Measurements from ENCODE around the gene LMBR1.
A peak's percentile ranks its signal among the peaks of the same experiment; 100 is the strongest.

The LMBR1 gene

DNA sequence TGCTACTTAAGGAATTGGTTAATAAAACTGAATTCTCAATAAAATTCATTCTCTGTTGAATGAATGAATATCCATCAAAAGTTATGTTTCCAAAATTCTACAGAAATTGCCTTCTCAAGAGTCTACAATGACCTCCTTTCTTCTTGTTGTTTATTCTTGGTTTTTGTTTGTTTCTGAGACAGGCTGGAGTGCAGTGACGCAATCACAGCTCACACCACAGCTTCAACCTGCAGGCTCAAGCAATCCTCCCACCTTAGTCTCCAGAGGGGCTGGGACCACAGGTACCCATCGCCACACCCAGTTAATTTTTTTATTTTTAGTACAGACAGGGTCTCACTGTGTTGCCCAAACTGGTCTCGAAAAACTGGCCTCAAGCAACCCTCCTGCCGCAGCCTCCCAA, 97.6 kb downstream of the LMBR1 start:
- DNase-seq (ENCODE audit: low read depth in 3 of 3), result no peak

DNA sequence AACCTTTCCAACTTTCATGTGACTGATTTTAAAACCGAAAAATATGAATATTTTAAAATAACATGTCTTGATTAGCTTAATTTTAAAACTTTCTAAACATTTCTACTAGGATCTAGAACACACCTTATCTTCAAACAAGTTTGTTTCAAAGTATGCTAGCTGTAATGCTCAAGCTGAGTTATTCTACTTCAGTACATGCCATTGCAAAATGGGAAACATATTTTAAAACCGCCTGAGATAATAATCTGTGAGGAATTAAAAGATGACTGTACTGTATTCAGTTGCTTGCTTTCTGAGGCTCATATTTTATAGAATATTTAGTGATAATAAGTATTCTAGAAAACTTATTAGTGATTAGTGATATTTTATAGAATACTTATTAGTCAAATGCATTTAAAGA, 99.6 kb downstream of the LMBR1 start:
- no peak for DNase-seq (ENCODE audit: low read depth in 3 of 3)

DNA sequence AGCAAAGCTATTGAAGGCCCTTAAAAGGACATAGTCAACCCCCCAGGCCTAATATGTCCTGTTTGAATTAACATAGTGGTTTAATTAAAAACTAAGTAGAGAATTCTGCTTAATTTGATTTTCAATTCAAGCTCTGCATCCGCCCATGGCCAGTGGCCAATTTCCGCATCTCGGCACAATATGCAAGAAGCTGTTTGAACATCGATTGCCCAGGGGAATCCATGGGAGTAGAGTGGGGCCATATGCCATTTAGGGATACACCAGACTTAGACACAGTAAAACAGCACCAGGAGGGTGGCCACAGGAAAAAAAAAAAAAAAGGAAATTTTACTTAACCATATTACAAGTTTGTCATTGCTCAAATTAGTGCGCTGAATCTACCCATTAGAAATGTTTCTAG, 100.4 kb downstream of the LMBR1 start:
- DNase-seq (ENCODE audit: low read depth in 3 of 3), result no peak

DNA sequence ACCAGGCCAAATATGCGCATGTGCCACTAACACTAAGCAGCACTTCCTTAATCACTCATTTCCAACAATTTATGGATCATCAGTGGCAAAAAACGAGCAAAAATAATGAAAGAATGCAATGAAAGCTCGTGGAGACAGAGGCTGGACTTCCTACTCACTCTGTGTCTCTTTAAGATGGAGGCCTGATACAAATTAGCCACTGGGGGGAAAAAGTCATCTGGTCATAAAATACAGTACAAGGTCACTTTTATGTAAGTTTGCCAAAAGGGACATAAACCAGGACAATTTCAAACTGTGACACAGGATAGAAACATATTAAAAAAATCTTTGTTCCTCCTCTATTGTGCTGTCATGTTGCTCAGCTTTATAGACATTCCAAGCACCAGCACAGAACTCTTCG, 101.7 kb downstream of the LMBR1 start:
- DNase-seq (ENCODE audit: low read depth in 3 of 3), result no peak

DNA sequence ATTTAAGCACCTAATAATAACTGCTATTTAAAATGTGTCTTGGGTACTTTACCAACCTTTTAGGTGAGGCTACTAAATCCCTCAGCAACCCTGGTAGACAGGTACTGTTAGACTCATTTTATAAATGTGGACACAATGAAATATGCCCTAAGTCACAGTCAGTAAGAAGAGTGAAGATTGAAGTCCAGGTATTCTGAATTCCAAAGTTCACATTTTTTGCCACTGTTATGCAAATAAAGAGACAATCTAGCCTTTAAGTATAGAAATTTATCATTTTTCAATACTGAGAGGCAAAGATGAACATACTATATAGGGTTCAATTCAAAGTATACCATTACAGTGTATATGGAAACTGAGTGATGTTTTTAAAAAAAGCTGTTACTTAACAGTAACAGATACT, 102.7 kb downstream of the LMBR1 start:
- no peak for DNase-seq (ENCODE audit: low read depth in 3 of 3)

DNA sequence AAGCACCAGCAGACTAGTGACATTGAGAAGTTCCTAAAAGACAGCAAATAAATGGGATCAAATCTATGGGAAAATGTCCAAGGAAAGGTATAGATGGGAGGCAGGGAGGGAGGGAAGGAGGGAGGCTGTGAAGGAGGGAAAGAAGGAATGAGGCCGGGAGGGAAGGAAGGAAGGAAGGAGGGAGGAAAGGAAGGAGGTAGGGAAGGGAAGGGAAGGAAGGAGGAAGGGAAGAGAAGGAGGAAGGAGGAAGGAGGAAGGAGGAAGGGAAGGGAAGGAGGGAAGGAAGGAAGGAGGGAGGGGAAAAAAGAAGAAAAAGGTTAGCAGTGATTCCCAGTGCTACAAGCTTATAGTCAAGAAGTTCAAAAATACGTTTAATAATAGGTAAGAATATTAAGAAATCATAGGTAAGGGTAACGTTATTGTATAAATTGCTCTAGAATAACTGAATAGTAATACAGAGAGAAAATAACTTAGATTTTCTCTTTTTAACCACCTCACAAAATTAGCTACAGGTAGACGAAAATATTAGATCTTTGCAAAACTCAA, 106.9 kb downstream of the LMBR1 start:
- DNase-seq (ENCODE audit: low read depth in 3 of 3), result no peak

DNA sequence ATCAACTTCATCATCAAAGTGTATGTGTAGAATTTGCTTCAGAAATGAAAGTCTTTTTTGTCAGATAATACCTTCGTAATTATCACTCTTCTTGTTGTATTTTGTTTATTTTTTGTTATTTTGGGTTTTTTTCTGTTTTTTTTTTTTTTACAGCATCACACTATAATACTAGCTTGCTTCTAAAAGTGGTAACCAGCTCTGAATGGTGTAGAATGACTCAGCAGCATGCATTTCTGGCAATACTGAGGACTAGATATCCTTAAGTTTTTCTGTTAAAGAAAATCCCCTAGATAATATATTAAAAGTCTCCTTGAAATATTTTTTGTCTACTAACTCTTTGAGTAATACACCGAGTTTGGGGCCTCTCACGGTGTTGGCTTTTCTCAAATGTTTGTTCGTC, 109.1 kb downstream of the LMBR1 start:
- DNase-seq (ENCODE audit: low read depth in 3 of 3), result no peak

DNA sequence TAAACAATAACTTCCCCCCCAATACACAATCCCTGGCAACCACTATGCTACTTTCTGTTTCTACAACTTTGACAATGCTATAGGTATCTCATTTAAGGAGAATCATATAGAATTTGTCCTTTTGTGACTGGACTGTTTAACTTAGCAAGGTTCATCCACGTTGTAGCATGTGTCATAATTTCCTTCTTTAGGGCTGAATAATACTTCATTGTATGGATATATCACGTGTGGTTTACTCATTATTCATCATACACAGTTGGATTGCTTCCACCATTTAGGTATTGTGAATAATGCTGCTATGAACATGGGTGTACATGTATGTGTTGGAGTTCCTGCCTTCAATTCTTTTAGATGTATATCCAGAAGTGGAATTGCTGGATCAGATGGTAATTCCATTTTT, 111.0 kb downstream of the LMBR1 start:
- DNase-seq (ENCODE audit: low read depth in 3 of 3), result no peak

DNA sequence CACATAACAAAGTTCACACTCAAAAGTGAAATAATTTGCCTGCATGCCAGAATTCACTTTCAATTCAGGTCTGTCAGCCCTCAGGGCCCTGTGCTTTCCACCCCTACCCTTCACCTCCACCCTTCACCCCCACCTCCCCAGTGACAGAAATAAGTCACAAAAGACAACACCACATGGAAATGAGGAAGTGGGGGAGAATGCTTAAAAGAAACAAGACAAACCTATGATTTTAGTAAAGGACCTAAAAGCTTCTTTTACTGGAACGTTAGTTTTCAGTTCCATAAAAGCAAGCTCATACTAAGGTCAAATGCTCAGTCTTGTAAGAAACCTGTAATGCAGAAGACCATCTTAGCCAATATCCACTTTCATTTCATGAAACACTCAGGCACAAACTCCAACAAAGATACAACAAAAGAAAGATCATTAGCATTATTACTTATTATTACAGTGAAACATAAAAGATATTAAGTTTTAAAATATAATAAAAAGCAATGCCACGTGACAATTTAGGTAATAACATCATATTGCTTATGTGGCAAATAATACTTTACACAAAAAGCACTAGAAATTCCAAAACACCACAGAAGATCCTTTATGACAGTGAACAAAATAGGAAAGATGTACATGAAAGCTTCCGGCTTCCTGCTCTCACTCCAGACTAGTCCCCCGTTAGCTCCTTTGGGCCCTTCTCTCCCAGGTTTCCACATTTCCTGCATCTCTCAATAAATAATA, 112.1 kb downstream of the LMBR1 start:
- DNase-seq (ENCODE audit: low read depth in 3 of 3), result peak in 1 of 3 donors; percentile 11

DNA sequence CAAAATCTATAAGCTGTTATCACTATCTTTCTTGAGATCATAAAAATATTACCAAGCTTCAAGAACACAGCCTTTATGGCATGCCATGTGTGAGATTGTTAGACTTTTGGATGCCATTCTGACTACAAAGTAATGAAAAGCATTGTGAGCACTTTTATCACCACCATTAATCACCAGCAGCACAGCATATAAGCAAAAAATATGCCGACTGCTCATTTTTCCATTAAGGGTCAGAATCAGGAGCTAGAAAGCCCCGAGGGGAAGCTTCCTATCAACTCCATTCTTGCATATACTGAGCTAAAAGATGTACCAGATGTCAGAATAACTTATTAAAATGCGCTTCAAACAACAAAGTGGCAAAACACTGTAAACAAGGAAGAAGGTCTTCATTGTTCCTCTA, 114.3 kb downstream of the LMBR1 start:
- DNase-seq (ENCODE audit: low read depth in 3 of 3), result no peak

DNA sequence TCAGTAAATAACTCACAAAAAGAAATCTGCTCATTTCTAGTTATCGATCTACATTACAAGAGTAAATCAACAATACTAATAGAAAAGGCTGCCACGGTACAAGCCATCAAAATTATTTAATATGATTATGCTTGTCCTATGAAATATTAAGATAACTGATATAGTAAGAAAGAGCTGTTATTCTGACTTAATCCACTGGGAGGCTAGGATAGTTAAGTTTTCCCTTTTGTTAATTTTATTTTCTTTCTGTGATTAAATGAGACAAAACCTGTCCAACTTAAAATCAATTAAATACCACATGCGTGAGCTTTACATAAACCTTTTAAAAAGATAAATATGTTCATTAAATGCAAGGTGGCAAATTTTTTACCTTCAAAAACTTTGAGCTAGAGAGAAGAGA, 114.8 kb downstream of the LMBR1 start:
- no peak for DNase-seq (ENCODE audit: low read depth in 3 of 3)

DNA sequence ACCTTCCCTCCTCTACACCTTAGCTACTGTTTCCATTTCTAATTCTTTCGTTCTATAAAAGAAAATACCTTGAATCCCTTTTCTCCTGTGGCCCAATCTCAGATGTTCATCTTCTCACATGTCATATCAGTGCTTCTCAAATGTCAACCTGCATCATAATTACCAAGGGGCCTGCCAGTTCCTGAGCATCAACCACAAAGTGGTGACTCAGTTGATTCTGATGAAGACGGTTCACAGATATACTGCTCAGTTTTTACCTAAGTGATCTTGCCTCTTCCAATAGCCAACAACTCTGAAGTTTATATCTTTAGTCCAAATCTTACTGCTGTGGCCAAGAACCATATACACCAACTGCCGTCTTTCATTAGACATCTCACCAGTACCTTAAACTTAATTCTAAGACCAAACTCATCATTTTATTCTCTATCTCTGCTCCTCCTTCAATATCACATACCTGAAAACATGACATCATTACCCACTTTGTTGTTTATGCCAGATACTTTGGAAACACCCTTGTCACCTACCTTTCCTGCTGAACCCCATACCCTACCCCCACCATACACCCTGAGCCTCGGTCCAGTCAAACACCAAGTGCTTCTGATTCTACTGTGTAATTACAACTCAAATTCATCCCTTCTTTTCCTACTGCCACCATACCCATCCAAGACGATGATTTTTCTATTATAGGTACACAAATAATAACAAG, 115.5 kb downstream of the LMBR1 start:
- peak; percentile 14 to 34 (median 26) for DNase-seq (ENCODE audit: low read depth in 3 of 3)

DNA sequence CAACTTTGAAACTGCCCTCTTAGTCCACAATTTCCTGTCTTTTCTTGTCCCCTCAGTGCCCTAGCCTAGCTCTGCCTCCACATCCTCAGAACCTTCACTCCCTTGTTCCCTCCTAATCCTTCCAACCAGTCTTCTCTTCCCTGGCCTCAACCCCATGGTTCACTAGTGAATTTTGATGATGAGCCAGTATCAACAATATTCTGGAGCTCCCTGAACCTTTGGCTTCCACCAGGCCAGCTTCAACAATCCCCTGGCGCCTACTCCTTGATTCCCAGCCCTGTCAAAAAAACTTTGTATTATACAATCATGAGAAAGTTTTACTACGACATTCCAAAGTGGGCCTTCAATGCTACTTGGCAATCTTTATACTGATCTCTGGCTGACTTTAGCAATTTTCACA, 116.5 kb downstream of the LMBR1 start:
- DNase-seq (ENCODE audit: low read depth in 3 of 3), result no peak

DNA sequence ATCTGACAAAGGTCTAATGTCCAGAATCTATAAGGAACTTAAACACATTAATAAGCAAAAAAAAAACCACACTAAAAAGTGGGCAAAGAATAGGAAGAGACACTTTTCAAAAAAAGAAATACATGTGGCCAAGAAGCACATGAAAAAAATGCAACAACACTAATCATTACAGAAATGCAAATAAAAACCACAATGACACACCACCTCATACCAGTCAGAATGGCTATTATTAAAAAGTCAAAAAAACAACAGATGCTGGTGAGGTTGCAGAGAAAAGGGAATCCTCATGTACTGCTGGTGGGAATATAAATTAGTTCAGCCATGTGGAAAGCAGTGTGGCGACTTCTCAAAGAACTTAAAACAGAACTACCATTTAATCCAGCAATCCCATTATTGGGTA, 119.0 kb downstream of the LMBR1 start:
- no peak for DNase-seq (ENCODE audit: low read depth in 3 of 3)

DNA sequence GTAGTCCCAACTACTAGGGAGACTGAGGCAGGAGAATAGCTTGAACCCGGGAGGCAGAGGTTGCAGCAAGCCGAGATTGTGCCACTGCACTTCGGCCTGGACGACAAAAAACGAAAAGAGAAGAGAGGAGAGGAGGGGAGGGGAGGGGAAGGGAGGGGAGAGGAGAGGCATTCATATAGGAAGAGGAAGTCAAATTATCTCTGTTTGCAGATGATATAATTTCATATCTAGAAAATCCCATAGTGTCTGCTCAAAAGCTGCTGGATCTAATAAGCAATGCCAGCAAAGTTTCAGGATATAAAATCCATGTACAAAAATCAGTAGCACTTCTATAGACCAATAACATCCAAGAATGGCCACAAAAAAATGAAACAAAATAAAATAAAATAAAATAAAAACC, 120.3 kb downstream of the LMBR1 start:
- no peak for DNase-seq (ENCODE audit: low read depth in 3 of 3)

DNA sequence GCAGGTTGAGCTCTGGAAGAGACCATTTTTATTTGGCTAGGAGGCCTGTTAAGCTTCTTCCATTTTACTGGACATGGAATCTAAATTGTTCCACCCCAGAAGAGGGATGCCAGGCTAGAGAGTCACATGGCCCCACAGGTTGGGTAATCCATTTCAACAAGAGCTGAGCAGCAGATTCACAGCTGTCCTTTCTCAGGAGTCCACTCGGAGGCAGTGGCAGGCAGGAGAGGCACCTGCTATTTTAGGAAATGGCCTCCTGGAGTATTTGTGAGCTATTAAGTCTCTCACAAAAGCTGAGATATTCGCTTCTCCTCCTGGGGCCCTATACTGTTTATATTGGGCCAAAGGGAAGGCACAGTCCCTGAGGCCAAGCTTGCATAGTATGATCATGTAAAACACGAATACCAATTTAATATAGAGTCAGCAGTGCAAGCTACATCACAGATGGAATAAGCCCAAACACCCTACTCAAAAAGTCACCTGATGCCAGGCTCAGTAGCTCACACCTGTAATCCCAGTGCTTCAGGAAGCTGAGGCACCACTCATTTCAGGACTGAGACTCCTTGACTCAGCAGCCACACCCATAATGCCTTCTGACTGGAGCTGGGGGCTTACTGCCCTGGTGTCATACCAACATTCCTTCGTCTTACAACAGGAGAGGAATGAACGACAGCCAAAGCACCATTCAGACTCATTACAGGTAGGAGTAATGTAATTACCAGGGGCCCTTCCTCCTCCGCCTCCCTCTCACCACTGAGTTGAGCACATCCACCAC, 124.1 kb downstream of the LMBR1 start:
- no peak for DNase-seq (ENCODE audit: low read depth in 3 of 3)

DNA sequence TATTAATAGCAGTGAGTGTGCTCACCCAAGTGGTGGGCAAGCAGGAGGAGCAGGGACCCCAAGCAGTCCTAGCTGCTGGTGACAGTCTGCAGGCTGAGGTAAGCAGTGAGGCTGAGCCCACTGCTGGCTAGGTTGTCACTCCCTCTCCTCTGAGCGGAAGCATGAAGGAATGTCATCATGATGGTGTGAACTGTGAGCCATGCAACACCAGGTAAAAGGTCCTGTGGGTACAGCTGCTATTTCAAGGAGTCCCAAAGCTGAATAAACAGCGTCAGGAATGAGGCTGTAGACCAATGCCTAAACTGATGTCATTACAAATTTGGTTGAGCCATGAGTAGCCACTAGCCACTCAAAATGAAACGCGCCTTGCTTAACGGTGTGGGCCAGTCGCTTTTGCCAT, 126.3 kb downstream of the LMBR1 start:
- DNase-seq (ENCODE audit: low read depth in 3 of 3), result no peak

DNA sequence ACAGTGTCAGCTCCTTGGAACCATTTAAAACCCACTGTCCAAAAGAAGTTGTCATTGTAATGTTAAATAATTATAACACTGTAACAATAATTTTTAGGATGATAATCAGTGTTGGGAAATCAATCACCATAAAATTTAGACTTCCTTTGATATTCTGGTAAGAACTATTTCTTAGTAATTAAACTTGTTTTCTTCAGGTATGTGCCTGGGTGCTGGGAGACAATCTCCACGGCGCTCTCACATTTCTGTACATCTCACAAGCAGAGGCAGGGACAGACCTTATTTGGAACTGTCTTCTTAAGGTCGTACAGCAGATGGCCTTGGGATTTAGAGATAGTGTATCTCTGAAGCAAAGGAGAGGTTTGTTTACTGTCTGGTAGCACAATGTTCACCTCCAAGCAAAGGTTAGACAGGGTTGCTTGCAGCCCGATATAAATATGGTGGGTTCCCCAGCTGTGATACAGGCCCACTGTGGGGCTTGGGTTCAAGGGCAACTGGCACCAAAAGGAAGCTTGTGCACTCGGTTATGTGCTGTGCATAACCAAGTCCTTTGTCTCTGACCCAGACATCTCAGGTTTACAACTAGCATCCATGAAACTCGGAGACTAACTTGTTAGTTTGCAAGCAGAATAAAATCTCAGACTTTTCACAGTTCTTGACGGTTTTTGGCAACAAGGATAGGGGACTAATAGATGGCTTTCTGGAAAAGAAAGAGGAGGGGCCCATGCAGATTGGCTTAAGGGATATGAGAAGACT, 126.9 kb downstream of the LMBR1 start:
- DNase-seq (ENCODE audit: low read depth in 3 of 3), result no peak

DNA sequence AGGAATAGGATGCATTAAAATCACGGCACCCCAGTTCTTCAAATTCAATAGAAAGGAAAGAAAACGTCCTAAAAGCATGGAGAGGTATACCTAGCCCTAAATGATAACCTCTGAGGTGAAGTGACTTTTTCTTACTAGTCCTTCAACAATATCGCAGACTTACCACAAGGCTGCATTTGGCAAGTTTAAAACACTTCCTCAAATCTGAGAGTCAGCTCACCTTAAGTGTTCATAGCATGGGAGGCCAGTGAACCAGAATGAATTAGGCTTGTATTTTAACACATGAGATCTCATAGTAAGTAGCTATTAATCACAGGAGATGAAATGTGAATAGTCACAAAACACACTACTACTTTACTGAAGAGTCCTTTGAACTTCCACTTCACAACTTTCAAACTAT, 128.2 kb downstream of the LMBR1 start:
- DNase-seq (ENCODE audit: low read depth in 3 of 3), result no peak

DNA sequence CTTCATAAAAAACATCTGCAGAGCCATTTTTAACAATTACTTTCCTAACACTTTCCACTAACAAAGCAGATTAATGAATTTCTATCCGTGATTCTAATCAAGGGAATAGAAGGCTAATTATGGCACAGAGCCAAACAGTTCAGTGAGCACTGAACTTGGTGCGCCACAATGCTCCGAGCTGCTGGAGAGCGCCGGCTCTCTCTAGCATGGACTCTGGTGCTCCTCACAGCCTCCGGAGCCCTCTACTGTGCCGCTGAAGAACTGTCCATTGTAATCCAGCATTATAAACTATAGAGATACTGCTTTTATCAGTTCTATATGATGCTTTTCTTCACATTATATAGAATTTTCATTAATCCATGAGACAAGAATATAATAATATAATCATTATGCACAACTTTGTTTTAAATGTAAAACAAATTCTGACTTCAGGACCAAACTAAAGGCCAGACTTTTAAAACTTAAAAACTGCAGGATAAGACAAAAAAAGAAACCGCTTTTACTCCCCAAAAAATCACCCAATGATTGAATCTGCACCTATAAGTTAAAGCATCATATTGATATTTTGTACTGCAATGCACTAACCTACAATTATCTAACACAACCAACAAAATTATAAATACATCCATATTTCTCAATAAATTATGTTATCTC, 128.8 kb downstream of the LMBR1 start:
- DNase-seq (ENCODE audit: low read depth in 3 of 3), result no peak

DNA sequence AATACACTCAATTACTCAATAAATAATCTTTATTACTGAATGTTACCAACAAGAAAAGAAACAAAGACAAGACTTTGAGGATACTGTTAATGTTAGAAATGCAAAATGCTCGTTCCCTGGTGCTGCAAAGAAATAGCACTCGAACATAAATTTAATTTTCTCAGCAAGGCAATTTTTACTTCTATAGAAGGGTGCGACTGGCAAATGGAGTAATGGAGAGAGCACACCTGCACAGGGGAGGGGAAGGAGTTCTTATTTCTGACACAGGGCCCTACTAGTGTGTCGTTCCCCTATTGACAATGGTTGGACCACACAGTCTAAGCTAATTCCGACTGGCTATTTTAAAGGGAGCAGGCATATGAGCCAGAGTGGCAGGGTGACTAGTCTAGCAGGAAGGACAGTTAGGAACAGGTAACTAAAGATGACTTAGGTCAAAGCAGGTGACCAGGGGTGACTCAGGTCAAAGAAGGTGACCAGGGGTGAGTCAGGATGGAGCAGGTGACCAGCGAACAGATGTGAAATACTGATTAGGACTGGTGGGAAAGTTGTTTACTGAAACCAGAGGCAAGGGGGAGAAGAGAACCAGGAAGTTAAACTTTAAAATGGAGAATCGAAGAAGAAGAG, 133.3 kb downstream of the LMBR1 start:
- DNase-seq (ENCODE audit: low read depth in 3 of 3), result no peak
